ENCODE data around the gene DNMT3L.

DNA sequence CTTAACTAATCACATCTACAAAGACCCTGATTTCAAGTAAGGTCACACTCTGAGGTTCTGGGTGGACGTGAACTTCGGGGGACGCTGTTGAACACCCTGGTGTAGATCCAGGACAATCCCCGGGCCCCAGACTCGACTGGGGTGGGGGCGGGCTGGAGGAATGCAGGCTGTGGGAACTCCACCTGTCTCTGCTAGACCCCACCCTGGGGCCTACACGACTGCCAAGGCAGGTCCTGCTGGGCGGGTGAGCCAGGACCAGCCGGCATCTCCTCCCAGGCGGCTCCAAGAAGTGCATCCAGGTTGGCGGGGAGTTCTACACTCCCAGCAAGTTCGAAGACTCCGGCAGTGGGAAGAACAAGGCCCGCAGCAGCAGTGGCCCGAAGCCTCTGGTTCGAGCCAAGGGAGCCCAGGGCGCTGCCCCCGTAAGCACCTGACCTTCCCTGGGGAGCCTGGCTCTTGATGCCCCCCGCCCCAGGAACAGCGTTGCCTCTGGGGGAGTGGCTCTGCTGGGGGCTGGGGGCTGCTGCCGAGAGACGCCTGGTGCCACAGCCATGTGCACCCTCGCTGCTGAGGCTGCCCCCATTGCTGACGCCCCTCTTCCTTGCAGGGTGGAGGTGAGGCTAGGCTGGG, 27.8 kb upstream of the DNMT3L start:
- TF ChIP-seq, protein P1, sequence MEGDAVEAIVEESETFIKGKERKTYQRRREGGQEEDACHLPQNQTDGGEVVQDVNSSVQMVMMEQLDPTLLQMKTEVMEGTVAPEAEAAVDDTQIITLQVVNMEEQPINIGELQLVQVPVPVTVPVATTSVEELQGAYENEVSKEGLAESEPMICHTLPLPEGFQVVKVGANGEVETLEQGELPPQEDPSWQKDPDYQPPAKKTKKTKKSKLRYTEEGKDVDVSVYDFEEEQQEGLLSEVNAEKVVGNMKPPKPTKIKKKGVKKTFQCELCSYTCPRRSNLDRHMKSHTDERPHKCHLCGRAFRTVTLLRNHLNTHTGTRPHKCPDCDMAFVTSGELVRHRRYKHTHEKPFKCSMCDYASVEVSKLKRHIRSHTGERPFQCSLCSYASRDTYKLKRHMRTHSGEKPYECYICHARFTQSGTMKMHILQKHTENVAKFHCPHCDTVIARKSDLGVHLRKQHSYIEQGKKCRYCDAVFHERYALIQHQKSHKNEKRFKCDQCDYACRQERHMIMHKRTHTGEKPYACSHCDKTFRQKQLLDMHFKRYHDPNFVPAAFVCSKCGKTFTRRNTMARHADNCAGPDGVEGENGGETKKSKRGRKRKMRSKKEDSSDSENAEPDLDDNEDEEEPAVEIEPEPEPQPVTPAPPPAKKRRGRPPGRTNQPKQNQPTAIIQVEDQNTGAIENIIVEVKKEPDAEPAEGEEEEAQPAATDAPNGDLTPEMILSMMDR (IDR thresholded peaks at IDR 0.05): no peak
- no peak for TF ChIP-seq POLR2A (IDR thresholded peaks at IDR 0.05)

All from Peyer's patch (tissue), 4 donors.